Activated CD4-positive, alpha-beta T cell treated with anti-CD3 and anti-CD28 coated beads for 36 hours (primary cell): Measurements from ENCODE around the gene IL15RA. TPM values are rescaled to one million over a fixed set of nuclear protein-coding genes. Genes with fewer than 3 reads are reported as not detected.
"Not testable (repeated sequence)": the region's sequence is repeated elsewhere in the genome, so short reads cannot be mapped to it uniquely, and the experiment has no call there.

Experiments
- ATAC-seq: fragments of 200-7000 bp; cut with Tn5 transposase; one replicate; pipeline ENCODE4 v1.10.0; 2021; ENCODE audit warnings: mild to moderate bottlenecking, moderate library complexity
- CTCF ChIA-PET: fragments of 350-600 bp; sonication (Branson Sonifier 250); formaldehyde crosslinking; loops from one replicate; lab custom pipeline; 2021; ENCODE audit warnings: antibody characterized with exemption; lab: Charles Lee
- POLR2A ChIA-PET: fragments of 350-600 bp; sonication (Branson Sonifier 250); formaldehyde crosslinking; loops from one replicate; lab custom pipeline; 2021; ENCODE audit warnings: antibody characterized with exemption, inconsistent platforms; lab: Charles Lee
- DNase-seq: peaks from one replicate; pipeline ENCODE4 v3.0.0-alpha.2; 2020
- H3K27ac Mint-ChIP-seq: one replicate; pipeline ENCODE4 v1.8.0; 2021; ENCODE audit warnings: mixed read lengths
- H3K27me3 Mint-ChIP-seq: one replicate; pipeline ENCODE4 v1.8.0; 2021; ENCODE audit warnings: mixed read lengths
- H3K36me3 Mint-ChIP-seq: one replicate; pipeline ENCODE4 v1.8.0; 2021; ENCODE audit warnings: low read depth, mixed read lengths
- H3K4me1 Mint-ChIP-seq: one replicate; pipeline ENCODE4 v1.8.0; 2021; ENCODE audit warnings: mixed read lengths
- H3K4me3 Mint-ChIP-seq: one replicate; pipeline ENCODE4 v1.8.0; 2021; ENCODE audit warnings: mild to moderate bottlenecking, moderate library complexity, mixed read lengths
- H3K9me3 Mint-ChIP-seq: one replicate; pipeline ENCODE4 v1.8.0; 2021; ENCODE audit warnings: low read depth, mixed read lengths
- intact Hi-C, 2 experiments: fragments of 100-400 bp; cut with DNase I in 1 of 2; cut with micrococcal nuclease in 1 of 2; formaldehyde crosslinking; loops; one replicate each; pipeline versions ENCODE4 v1.14.2 to v1.15.1; 2022 to 2024; cut with DNase I, micrococcal nuclease
- total RNA-seq, 2 experiments: library from RNA; stranded (reverse); gene quantifications; one replicate each; pipeline ENCODE4 v1.2.3, GENCODE V29; 2021

Gene IL15RA
- total RNA-seq, 2 experiments from 2014 or later = 19.7 to 22.1 TPM

GRCh38 chr10:5918763-5919162 is 58.6 kb downstream of the IL15RA start:
- no peaks in the 10 kb centered on the region for H3K4me1 Mint-ChIP-seq
- H3K9me3 Mint-ChIP-seq = no peaks in the 10 kb centered on the region
- ChIA-PET CTCF (no interaction called here), POLR2A (no interaction called here)
- no peak for DNase-seq
- H3K4me3 Mint-ChIP-seq = no peak overlapping the region
- peaks cover 56% of the 10 kb centered on the region for H3K36me3 Mint-ChIP-seq
- H3K27me3 Mint-ChIP-seq = no peaks in the 10 kb centered on the region
- ATAC-seq = no peak
- intact Hi-C loops = no loop called here
- no peak overlapping the region for H3K27ac Mint-ChIP-seq

- H3K27me3 Mint-ChIP-seq = no peaks in the 10 kb centered on the region
- DNase-seq (no peak), ATAC-seq (no peak)
- no peak overlapping the region for H3K27ac Mint-ChIP-seq
- H3K36me3 Mint-ChIP-seq = peaks cover 50% of the 10 kb centered on the region
- intact Hi-C loops = no loop called here
- POLR2A ChIA-PET = no interaction called here
- no peak overlapping the region for H3K4me3 Mint-ChIP-seq
- H3K9me3 Mint-ChIP-seq = no peaks in the 10 kb centered on the region
- CTCF ChIA-PET = no interaction called here
- H3K4me1 Mint-ChIP-seq = no peaks in the 10 kb centered on the region
These were observed 60.0 kb downstream of the IL15RA start for GRCh38 chr10:5917305-5917704.

- no peaks in the 10 kb centered on the region for H3K27me3 Mint-ChIP-seq
- H3K4me3 Mint-ChIP-seq = no peak overlapping the region
- ChIA-PET POLR2A (no interaction called here), CTCF (no interaction called here)
- peaks cover 3% of the 10 kb centered on the region for H3K4me1 Mint-ChIP-seq
- H3K9me3 Mint-ChIP-seq = no peaks in the 10 kb centered on the region
- intact Hi-C loops = no loop called here
- H3K27ac Mint-ChIP-seq = no peak overlapping the region
- DNase-seq (no peak), ATAC-seq (no peak)
- peaks cover 41% of the 10 kb centered on the region for H3K36me3 Mint-ChIP-seq
These were observed 61.9 kb downstream of the IL15RA start for GRCh38 chr10:5915451-5915850.

- Mint-ChIP-seq H3K27me3 (no peaks in the 10 kb centered on the region), H3K36me3 (peaks cover 50% of the 10 kb centered on the region), H3K9me3 (no peaks in the 10 kb centered on the region), H3K4me3 (no peak overlapping the region), H3K27ac (no peak overlapping the region), H3K4me1 (peaks cover 3% of the 10 kb centered on the region)
- no peak for DNase-seq
- ATAC-seq = no peak
- intact Hi-C loops = no loop called here
- ChIA-PET POLR2A (no interaction called here), CTCF (no interaction called here)
These were observed 63.6 kb downstream of the IL15RA start for GRCh38 chr10:5913736-5914135.

GRCh38 chr10:5911670-5912069 is 65.7 kb downstream of the IL15RA start:
- peaks cover 50% of the 10 kb centered on the region for H3K36me3 Mint-ChIP-seq
- H3K27me3 Mint-ChIP-seq = no peaks in the 10 kb centered on the region
- intact Hi-C loops = no loop called here
- H3K27ac Mint-ChIP-seq = peak overlapping the region; percentile 2
- H3K4me3 Mint-ChIP-seq = no peak overlapping the region
- peaks cover 8% of the 10 kb centered on the region for H3K4me1 Mint-ChIP-seq
- ATAC-seq (no peak), DNase-seq (no peak)
- CTCF ChIA-PET = no interaction called here
- no peaks in the 10 kb centered on the region for H3K9me3 Mint-ChIP-seq
- POLR2A ChIA-PET = interaction anchor here (0.6 kb wide), 1 partner anchor 18 kb away, joined by 3 read pairs; no protein-coding TSS in a partner anchor

GRCh38 chr10:5910323-5911100 is 66.8 kb downstream of the IL15RA start:
- Mint-ChIP-seq H3K36me3 (peaks cover 52% of the 10 kb centered on the region), H3K27ac (no peak overlapping the region), H3K4me1 (peaks cover 15% of the 10 kb centered on the region), H3K9me3 (no peaks in the 10 kb centered on the region), H3K4me3 (no peak overlapping the region), H3K27me3 (no peaks in the 10 kb centered on the region)
- DNase-seq (no peak), ATAC-seq (no peak)
- intact Hi-C loops = no loop called here
- ChIA-PET POLR2A (no interaction called here), CTCF (no interaction called here)

GRCh38 chr10:5908676-5909075 is 68.7 kb downstream of the IL15RA start:
- H3K27me3 Mint-ChIP-seq, CTCF ChIA-PET, H3K4me3 Mint-ChIP-seq, DNase-seq, POLR2A ChIA-PET, H3K27ac Mint-ChIP-seq, ATAC-seq, H3K9me3 Mint-ChIP-seq, intact Hi-C loops: not testable (repeated sequence)
- Mint-ChIP-seq H3K4me1 (peaks cover 24% of the 10 kb centered on the region), H3K36me3 (peaks cover 49% of the 10 kb centered on the region)

- ATAC-seq = no peak
- Mint-ChIP-seq H3K27me3 (no peaks in the 10 kb centered on the region), H3K9me3 (no peaks in the 10 kb centered on the region), H3K27ac (no peak overlapping the region), H3K4me1 (peaks cover 22% of the 10 kb centered on the region), H3K4me3 (no peak overlapping the region), H3K36me3 (peaks cover 45% of the 10 kb centered on the region)
- CTCF ChIA-PET = no interaction called here
- intact Hi-C loops = no loop called here
- POLR2A ChIA-PET = no interaction called here
- DNase-seq = no peak
These were observed 70.7 kb downstream of the IL15RA start for GRCh38 chr10:5906651-5907050.

- intact Hi-C loops = no loop called here
- Mint-ChIP-seq H3K4me3 (no peak overlapping the region), H3K36me3 (peaks cover 42% of the 10 kb centered on the region), H3K4me1 (peaks cover 21% of the 10 kb centered on the region), H3K9me3 (no peaks in the 10 kb centered on the region), H3K27me3 (no peaks in the 10 kb centered on the region), H3K27ac (no peak overlapping the region)
- CTCF ChIA-PET = interaction anchor here (0.5 kb wide), 1 partner anchor 12 kb away, joined by 3 read pairs; no protein-coding TSS in a partner anchor
- no peak for DNase-seq
- POLR2A ChIA-PET = no interaction called here
- ATAC-seq = no peak
These were observed 71.4 kb downstream of the IL15RA start for GRCh38 chr10:5905854-5906507.

GRCh38 chr10:5904227-5904626 is 73.1 kb downstream of the IL15RA start:
- Mint-ChIP-seq H3K27me3 (no peaks in the 10 kb centered on the region), H3K27ac (peak overlapping the region; percentile 56), H3K4me1 (peaks cover 21% of the 10 kb centered on the region), H3K36me3 (peaks cover 34% of the 10 kb centered on the region), H3K4me3 (no peak overlapping the region), H3K9me3 (no peaks in the 10 kb centered on the region)
- ChIA-PET CTCF (no interaction called here), POLR2A (no interaction called here)
- peak; percentile 88 for ATAC-seq
- intact Hi-C loops = no loop called here
- DNase-seq = peak; percentile 16

- Mint-ChIP-seq H3K4me1 (peaks cover 21% of the 10 kb centered on the region), H3K9me3 (no peaks in the 10 kb centered on the region), H3K4me3 (no peak overlapping the region), H3K27ac (no peak overlapping the region), H3K36me3 (peaks cover 32% of the 10 kb centered on the region), H3K27me3 (no peaks in the 10 kb centered on the region)
- ATAC-seq = no peak
- CTCF ChIA-PET = interaction anchor here (0.7 kb wide), 1 partner anchor 10 kb away, joined by 3 read pairs; no protein-coding TSS in a partner anchor
- intact Hi-C loops = no loop called here
- DNase-seq = no peak
- POLR2A ChIA-PET = no interaction called here
These were observed 73.8 kb downstream of the IL15RA start for GRCh38 chr10:5903563-5903962.
